Psoas muscle (tissue), 8 donors: ENCODE data around the gene SEMA3C. TPM values are rescaled to one million over a fixed set of nuclear protein-coding genes. Genes with fewer than 3 reads are reported as not detected.
A peak's percentile ranks its signal among the peaks of the same experiment; 100 is the strongest.

Experiments used
- ATAC-seq, 4 donors: fragments of 200-7000 bp; cut with Tn5 transposase; one replicate each; pipeline ENCODE4 v1.9.1; 2020; ENCODE audit warnings: moderate library complexity in 3 of 4, mild to moderate bottlenecking in 2 of 4
- DNase-seq, 2 donors: peaks; one replicate each; pipeline ENCODE4 v3.0.0-alpha.2; 2020
- H3K27ac ChIP-seq: fragments of 200-600 bp; one replicate; pipeline ENCODE4 v1.8.0; 2022
- H3K27me3 ChIP-seq, 3 donors: fragments of 200-600 bp in 1 of 3; one replicate each; pipeline versions ENCODE4 v1.6.1 to v1.8.0; 2013 to 2022; ENCODE audit warnings: low read length in 2 of 3, mild to moderate bottlenecking in 2 of 3, moderate library complexity in 1 of 3; ENCODE audit not compliant: insufficient read depth in 3 of 3
- H3K36me3 ChIP-seq, 2 donors: fragments of 200-600 bp in 1 of 2; one replicate each; pipeline versions ENCODE4 v1.6.1 to v1.8.0; 2013 to 2022; ENCODE audit warnings: low read depth in 1 of 2, mild to moderate bottlenecking in 1 of 2, moderate library complexity in 1 of 2; ENCODE audit not compliant: insufficient read depth in 1 of 2
- H3K4me1 ChIP-seq: fragments of 200-600 bp; one replicate; pipeline ENCODE4 v1.8.0; 2022
- H3K4me3 ChIP-seq: fragments of 200-600 bp; one replicate; pipeline ENCODE4 v1.8.0; 2022; ENCODE audit warnings: mild to moderate bottlenecking
- H3K9me3 ChIP-seq: fragments of 200-600 bp; one replicate; pipeline ENCODE4 v1.8.0; 2022
- CTCF ChIP-seq: fragments of 200-600 bp; IDR thresholded peaks from one replicate; pipeline ENCODE4 v1.8.0; 2022; ENCODE audit warnings: antibody characterized with exemption
- WGBS, 3 donors: extraction: QIAGEN DNeasy Blood & Tissue Kit; methylation state at CpG; one replicate each; pipeline versions ENCODE4 v1.1.6 to v1.1.7; 2013; 5-methylcytosine and 5-hydroxymethylcytosine counted together
- intact Hi-C, 2 donors: fragments of 100-400 bp; cut with DNase I; formaldehyde crosslinking; loops; one replicate each; pipeline versions ENCODE4 v1.11.0 to v1.14.2; 2022
- polyA plus RNA-seq, 3 donors: library from polyadenylated mRNA; stranded (reverse); fragments of 200-250 nt; gene quantifications; one replicate each; pipeline ENCODE4 v1.2.3, GENCODE V29; 2013
- total RNA-seq, 4 donors: library from RNA; stranded (reverse); fragmentation: NEBNext Ultra II Directional in 2 of 4; extraction: Animal tissue kit (Norgen Biotek cat#: 25700) in 2 of 4; gene quantifications; one replicate each; pipeline versions ENCODE4 v1.2.1 to v1.2.4, GENCODE V29; 2021 to 2023
- donor health status: healthy with polysubstance abuse.
- donor health status: DM: no; HTN: no; CAD: no; lungs with moderate emphysema.
- donor health status: Bipolar disorder and iron deficiency.
- donor health status: healthy.
- donor health status: DM: yes; HTN: yes; CAD: no.
- donor health status: DM: no; HTN: no; CAD: no.
- donor health status: DM: no; HTN: no; CAD: no.
- donor health status: DM: yes; HTN: yes; CAD: no.

SEMA3C gene
- total and polyA plus RNA-seq, 7 donors, result 6.6 to 63.1 (median 18.3) TPM

- no peaks in the 10 kb centered on the region for H3K4me1 ChIP-seq
- intact Hi-C loops, result no loop called here
- H3K4me3 ChIP-seq, result no peak overlapping the region
- peak in 1 of 4 donors; percentile 42 for ATAC-seq
- no peak for TF ChIP-seq CTCF
- peak; percentile 29 to 64 for DNase-seq
- no peak overlapping the region for H3K27ac ChIP-seq
- no peaks in the 10 kb centered on the region for H3K9me3 ChIP-seq
- no peaks in the 10 kb centered on the region for H3K27me3 ChIP-seq
- 46 to 47% (median 46%) methylated on average over 2 of the region's 2 CpGs for WGBS, 3 donors
- H3K36me3 ChIP-seq, result no peaks in the 10 kb centered on the region
Observed at GRCh38 chr7:80711531-80711930, 207.3 kb downstream of the SEMA3C start.

- ATAC-seq (no peak), DNase-seq (no peak)
- WGBS, 3 donors, result 83 to 98% (median 92%) methylated on average over 2 of the region's 2 CpGs
- no peaks in the 10 kb centered on the region for H3K4me1 ChIP-seq
- no peaks in the 10 kb centered on the region for H3K36me3 ChIP-seq
- H3K27ac ChIP-seq, result no peak overlapping the region
- H3K9me3 ChIP-seq, result no peaks in the 10 kb centered on the region
- intact Hi-C loops, result loop anchor here in 1 of 2 donors (10.0 kb wide), 1 partner anchor 207 kb away; the partner anchor contains the start of gene SEMA3C
- H3K4me3 ChIP-seq, result no peak overlapping the region
- no peaks in the 10 kb centered on the region for H3K27me3 ChIP-seq
- no peak for TF ChIP-seq CTCF
Observed at GRCh38 chr7:80708123-80708522, 210.7 kb downstream of the SEMA3C start.

GRCh38 chr7:80707318-80707717 is 211.5 kb downstream of the SEMA3C start:
- intact Hi-C loops, result loop anchor here in 1 of 2 donors (10.0 kb wide), 1 partner anchor 207 kb away; the partner anchor contains the start of gene SEMA3C
- 89 to 93% (median 93%) methylated on average over 1 of the region's 1 CpG for WGBS, 3 donors
- H3K27ac ChIP-seq, result no peak overlapping the region
- no peaks in the 10 kb centered on the region for H3K9me3 ChIP-seq
- no peaks in the 10 kb centered on the region for H3K36me3 ChIP-seq
- DNase-seq (no peak), ATAC-seq (no peak)
- no peak for TF ChIP-seq CTCF
- H3K27me3 ChIP-seq, result no peaks in the 10 kb centered on the region
- no peaks in the 10 kb centered on the region for H3K4me1 ChIP-seq
- no peak overlapping the region for H3K4me3 ChIP-seq

- intact Hi-C loops, result loop anchor here in 1 of 2 donors (10.0 kb wide), 1 partner anchor 210 kb away; the partner anchor contains the start of gene SEMA3C
- Histone ChIP-seq H3K4me1 (no peaks in the 10 kb centered on the region), H3K9me3 (no peaks in the 10 kb centered on the region), H3K36me3 (no peaks in the 10 kb centered on the region), H3K4me3 (no peak overlapping the region), H3K27ac (no peak overlapping the region), H3K27me3 (no peaks in the 10 kb centered on the region)
- DNase-seq (no peak), ATAC-seq (no peak)
- no peak for TF ChIP-seq CTCF
- WGBS, 3 donors, result 66 to 71% (median 66%) methylated on average over 2 of the region's 2 CpGs
Observed at GRCh38 chr7:80705130-80705781, 213.6 kb downstream of the SEMA3C start.
